ENCODE results near the gene CACNG4.

DNA sequence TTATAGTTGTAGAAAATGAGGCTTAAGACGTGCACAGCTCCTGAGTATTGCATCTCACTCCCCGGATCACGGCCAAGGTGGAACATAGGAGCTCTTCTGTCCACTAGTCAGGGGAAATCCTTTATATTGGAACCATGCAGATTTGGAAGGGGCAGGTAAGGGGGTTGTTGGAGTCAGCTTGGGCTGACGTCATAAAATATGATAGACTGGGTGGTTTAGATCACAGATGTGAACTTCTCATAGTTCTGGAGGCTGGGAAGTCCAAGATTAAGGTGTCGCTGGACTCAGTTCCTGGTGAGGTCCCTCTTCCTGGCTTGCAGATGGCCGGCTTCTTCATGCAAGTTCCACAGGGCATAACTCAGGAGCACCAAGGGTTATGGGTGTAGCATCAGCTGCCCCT, 5.6 kb downstream of the CACNG4 start:
- no peak for TF ChIP-seq POLR2A (IDR thresholded peaks at IDR 0.05)
- TF ChIP-seq, protein P1, sequence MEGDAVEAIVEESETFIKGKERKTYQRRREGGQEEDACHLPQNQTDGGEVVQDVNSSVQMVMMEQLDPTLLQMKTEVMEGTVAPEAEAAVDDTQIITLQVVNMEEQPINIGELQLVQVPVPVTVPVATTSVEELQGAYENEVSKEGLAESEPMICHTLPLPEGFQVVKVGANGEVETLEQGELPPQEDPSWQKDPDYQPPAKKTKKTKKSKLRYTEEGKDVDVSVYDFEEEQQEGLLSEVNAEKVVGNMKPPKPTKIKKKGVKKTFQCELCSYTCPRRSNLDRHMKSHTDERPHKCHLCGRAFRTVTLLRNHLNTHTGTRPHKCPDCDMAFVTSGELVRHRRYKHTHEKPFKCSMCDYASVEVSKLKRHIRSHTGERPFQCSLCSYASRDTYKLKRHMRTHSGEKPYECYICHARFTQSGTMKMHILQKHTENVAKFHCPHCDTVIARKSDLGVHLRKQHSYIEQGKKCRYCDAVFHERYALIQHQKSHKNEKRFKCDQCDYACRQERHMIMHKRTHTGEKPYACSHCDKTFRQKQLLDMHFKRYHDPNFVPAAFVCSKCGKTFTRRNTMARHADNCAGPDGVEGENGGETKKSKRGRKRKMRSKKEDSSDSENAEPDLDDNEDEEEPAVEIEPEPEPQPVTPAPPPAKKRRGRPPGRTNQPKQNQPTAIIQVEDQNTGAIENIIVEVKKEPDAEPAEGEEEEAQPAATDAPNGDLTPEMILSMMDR (IDR thresholded peaks at IDR 0.05), result no peak

Data from heart left ventricle (tissue), 13 donors.